ENCODE data around the gene TMEM9. TPM values are rescaled to one million over a fixed set of nuclear protein-coding genes. Genes with fewer than 3 reads are reported as not detected.
"Not testable (repeated sequence)": the region's sequence is repeated elsewhere in the genome, so short reads cannot be mapped to it uniquely, and the experiment has no call there.

Gene TMEM9
- total RNA-seq, 1 donor from 2014 or later = 63.9 TPM

DNA sequence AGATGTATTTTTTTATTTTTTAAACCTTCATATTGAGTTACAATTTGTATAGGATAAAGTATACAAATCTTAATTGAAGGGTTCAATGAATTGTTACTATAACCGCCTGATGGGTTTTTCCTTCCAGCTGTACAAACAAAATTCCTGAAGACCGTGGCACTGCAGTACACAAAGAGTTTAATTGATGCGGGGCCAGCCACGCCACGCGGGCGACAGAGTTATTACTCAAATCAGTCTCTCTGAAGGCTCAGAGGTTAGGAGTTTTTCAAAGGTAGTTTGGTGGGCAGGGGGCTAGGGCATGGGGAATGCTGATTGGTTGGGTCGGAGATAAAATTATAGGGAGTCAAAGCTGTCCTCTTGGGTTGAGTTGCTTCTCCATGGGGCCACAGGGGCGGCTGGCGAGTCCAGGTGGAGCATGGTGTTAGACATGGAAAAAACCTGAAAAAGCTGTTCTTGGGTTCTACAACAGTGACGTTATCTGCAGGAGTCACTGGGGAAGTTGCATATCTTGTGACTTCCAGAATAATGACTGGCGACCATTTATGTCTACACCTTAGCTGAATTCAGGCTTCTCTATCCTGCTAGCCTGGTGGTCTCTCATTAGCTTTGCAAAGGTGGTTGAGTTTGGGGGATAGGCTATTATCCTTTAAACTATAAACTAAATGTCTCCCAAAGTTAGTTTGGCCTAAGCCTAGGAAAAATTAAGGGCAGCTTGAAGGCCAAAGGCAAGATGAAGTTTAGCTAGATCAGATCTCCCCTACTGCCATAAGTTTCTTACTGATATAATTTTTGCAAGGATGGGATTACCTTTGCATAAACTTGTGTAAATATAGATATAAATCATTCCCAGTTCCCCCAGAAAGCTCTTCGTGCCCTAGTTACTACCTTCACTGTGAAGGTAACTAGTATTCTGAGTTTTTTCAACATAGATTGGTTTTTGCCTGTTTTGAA lies 13.0 kb upstream of the TMEM9 start:
- DNase-seq (ENCODE audit: extremely low spot score, unreplicated experiment) = no peak
- no peaks in the 10 kb centered on the region for H3K36me3 Mint-ChIP-seq (ENCODE audit: unreplicated experiment)
- H3K9me3 Mint-ChIP-seq (ENCODE audit: unreplicated experiment) = no peaks in the 10 kb centered on the region
- peaks cover 21% of the 10 kb centered on the region for H3K4me1 Mint-ChIP-seq (ENCODE audit: unreplicated experiment)
- H3K27ac Mint-ChIP-seq (ENCODE audit: unreplicated experiment) = no peak overlapping the region
- TF ChIP-seq, protein P1, sequence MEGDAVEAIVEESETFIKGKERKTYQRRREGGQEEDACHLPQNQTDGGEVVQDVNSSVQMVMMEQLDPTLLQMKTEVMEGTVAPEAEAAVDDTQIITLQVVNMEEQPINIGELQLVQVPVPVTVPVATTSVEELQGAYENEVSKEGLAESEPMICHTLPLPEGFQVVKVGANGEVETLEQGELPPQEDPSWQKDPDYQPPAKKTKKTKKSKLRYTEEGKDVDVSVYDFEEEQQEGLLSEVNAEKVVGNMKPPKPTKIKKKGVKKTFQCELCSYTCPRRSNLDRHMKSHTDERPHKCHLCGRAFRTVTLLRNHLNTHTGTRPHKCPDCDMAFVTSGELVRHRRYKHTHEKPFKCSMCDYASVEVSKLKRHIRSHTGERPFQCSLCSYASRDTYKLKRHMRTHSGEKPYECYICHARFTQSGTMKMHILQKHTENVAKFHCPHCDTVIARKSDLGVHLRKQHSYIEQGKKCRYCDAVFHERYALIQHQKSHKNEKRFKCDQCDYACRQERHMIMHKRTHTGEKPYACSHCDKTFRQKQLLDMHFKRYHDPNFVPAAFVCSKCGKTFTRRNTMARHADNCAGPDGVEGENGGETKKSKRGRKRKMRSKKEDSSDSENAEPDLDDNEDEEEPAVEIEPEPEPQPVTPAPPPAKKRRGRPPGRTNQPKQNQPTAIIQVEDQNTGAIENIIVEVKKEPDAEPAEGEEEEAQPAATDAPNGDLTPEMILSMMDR (IDR thresholded peaks at IDR 0.05) = no peak
- peaks cover 30% of the 10 kb centered on the region for H3K27me3 Mint-ChIP-seq (ENCODE audit: unreplicated experiment)
- H3K4me3 Mint-ChIP-seq (ENCODE audit: unreplicated experiment) = no peak overlapping the region

DNA sequence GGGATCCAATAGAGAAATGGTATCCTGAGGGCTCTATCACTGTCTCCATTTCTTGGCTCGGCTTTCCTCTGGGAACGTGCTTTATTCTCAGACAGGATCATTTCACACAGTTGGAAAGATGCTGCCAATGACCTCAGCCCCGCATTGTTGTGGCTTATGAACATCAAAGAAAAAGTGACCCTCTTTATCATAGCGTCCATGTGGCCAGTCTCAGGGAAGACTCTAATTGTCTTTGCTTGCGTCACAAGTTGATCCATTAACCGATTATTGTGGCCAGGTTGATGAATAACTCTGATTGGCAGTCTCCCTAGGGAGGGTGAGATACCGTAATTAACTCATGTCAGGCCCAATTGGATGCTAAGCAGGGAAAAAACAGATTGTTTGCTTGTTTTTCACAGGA lies 10.4 kb upstream of the TMEM9 start:
- no peaks in the 10 kb centered on the region for H3K36me3 Mint-ChIP-seq (ENCODE audit: unreplicated experiment)
- no peak overlapping the region for H3K27ac Mint-ChIP-seq (ENCODE audit: unreplicated experiment)
- H3K4me1 Mint-ChIP-seq (ENCODE audit: unreplicated experiment) = peaks cover 8% of the 10 kb centered on the region
- no peak for DNase-seq (ENCODE audit: extremely low spot score, unreplicated experiment)
- TF ChIP-seq, protein P1 (IDR thresholded peaks at IDR 0.05) = no peak
- no peak overlapping the region for H3K4me3 Mint-ChIP-seq (ENCODE audit: unreplicated experiment)
- no peaks in the 10 kb centered on the region for H3K9me3 Mint-ChIP-seq (ENCODE audit: unreplicated experiment)
- H3K27me3 Mint-ChIP-seq (ENCODE audit: unreplicated experiment) = peaks cover 45% of the 10 kb centered on the region

DNA sequence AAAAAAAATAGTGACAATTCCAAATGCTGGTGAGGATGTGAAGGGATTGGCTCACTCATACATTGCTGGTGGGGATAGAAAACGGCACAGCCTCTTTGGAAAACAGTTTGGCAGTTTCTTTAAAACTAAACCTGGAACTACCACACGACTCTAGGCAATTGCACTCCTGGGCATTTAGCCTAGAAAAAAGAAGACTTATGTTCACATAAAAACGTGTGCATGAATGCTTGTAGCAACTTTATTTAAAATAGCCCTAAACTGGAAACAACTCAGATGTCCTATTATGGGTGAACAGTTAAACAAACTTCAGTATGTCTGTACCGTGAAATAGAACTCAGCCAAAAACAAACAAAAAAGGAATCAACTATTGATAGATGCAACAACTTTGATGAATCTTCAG lies 9.4 kb upstream of the TMEM9 start:
- H3K27ac Mint-ChIP-seq (ENCODE audit: unreplicated experiment) = no peak overlapping the region
- DNase-seq (ENCODE audit: extremely low spot score, unreplicated experiment) = no peak
- no peaks in the 10 kb centered on the region for H3K9me3 Mint-ChIP-seq (ENCODE audit: unreplicated experiment)
- TF ChIP-seq, protein P1 (IDR thresholded peaks at IDR 0.05) = no peak
- no peaks in the 10 kb centered on the region for H3K36me3 Mint-ChIP-seq (ENCODE audit: unreplicated experiment)
- H3K4me1 Mint-ChIP-seq (ENCODE audit: unreplicated experiment) = peaks cover 8% of the 10 kb centered on the region
- no peak overlapping the region for H3K4me3 Mint-ChIP-seq (ENCODE audit: unreplicated experiment)
- peaks cover 47% of the 10 kb centered on the region for H3K27me3 Mint-ChIP-seq (ENCODE audit: unreplicated experiment)

DNA sequence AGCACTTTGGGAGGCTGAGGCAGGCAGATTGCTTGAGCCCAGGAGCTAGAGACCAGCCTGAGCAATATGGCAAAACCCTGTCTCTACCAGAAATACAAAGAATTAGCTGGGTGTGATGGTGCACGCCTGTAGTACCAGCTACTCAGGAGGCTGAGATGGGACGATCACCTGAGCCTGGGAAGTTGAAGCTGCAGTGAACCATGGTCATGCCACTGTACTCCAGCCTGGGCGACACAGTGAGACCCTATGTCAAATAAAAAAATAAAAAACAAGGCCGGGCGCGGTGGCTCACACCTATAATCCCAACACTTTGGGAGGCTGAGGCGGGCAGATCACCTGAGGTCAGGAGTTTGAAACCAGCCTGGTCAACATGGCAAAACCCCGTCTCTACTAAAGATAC lies 8.8 kb upstream of the TMEM9 start:
- not testable (repeated sequence) for H3K36me3 Mint-ChIP-seq (ENCODE audit: unreplicated experiment)
- H3K27me3 Mint-ChIP-seq (ENCODE audit: unreplicated experiment) = peaks cover 47% of the 10 kb centered on the region

DNA sequence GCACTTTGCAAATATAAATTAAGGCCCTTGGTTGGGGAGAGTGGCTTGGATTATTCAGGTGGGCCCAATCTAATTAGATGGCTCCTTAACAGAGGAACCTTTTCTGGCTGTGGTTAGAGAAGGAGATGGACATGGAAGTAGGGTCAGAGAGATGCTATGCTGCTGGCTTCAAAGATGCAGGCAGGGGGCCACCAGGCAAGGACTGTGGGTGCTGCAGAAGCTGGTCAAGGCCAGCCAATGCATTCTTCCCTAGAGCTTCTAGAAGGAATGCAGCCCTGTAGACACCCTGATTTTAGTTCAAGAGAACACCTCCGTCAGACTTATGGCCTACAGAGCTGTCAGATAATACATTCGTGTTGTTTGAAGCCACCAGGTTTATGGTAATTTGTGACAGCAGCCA lies 3.7 kb upstream of the TMEM9 start:
- Mint-ChIP-seq H3K4me3 (ENCODE audit: unreplicated experiment) (no peak overlapping the region), H3K27me3 (ENCODE audit: unreplicated experiment) (peaks cover 39% of the 10 kb centered on the region), H3K9me3 (ENCODE audit: unreplicated experiment) (no peaks in the 10 kb centered on the region), H3K4me1 (ENCODE audit: unreplicated experiment) (peaks cover 14% of the 10 kb centered on the region), H3K27ac (ENCODE audit: unreplicated experiment) (no peak overlapping the region), H3K36me3 (ENCODE audit: unreplicated experiment) (no peaks in the 10 kb centered on the region)
- no peak for DNase-seq (ENCODE audit: extremely low spot score, unreplicated experiment)
- TF ChIP-seq, protein P1 (IDR thresholded peaks at IDR 0.05) = no peak

More for the DNA sequence above, 8.8 kb upstream of the TMEM9 start:
- DNase-seq (ENCODE audit: extremely low spot score, unreplicated experiment); H3K9me3 Mint-ChIP-seq (ENCODE audit: unreplicated experiment); H3K4me3 Mint-ChIP-seq (ENCODE audit: unreplicated experiment); H3K4me1 Mint-ChIP-seq (ENCODE audit: unreplicated experiment); H3K27ac Mint-ChIP-seq (ENCODE audit: unreplicated experiment): not testable (repeated sequence)
